Fibroblast of lung (primary cell): ENCODE data around the gene SH3PXD2A. TPM values are rescaled to one million over a fixed set of nuclear protein-coding genes. Genes with fewer than 3 reads are reported as not detected.

Experiments
- DNase-seq, 2 donors: peaks; one replicate each; pipeline versions ENCODE4 v3.0.0 to v3.0.0-alpha.2; 2010; ENCODE audit warnings: low read depth in 2 of 2
- H2AFZ ChIP-seq: 2 replicates; pipeline ENCODE4 v1.5.1; 2012; ENCODE audit warnings: low read length, control low read depth, inconsistent platforms
- H3K27ac ChIP-seq: 2 replicates; pipeline ENCODE4 v1.5.1; 2011; ENCODE audit warnings: low read length, control low read depth; ENCODE audit not compliant: insufficient read depth
- H3K27me3 ChIP-seq: 2 replicates; pipeline ENCODE4 v1.5.1; 2011; ENCODE audit warnings: mild to moderate bottlenecking, low read length; ENCODE audit not compliant: control insufficient read depth, insufficient read depth
- H3K36me3 ChIP-seq: 2 replicates; pipeline ENCODE4 v1.5.1; 2011; ENCODE audit warnings: low read length; ENCODE audit not compliant: control insufficient read depth, insufficient read depth
- H3K4me1 ChIP-seq: 2 replicates; pipeline ENCODE4 v1.5.1; 2011; ENCODE audit warnings: low read length; ENCODE audit not compliant: control insufficient read depth, insufficient read depth; ENCODE audit errors: extremely low read depth
- H3K4me2 ChIP-seq: 2 replicates; pipeline ENCODE4 v1.5.1; 2011; ENCODE audit warnings: low read length, control low read depth; ENCODE audit not compliant: insufficient read depth; ENCODE audit errors: extremely low read depth
- H3K4me3 ChIP-seq, 4 experiments: fragments of 200-600 bp in 1 of 4; sonication (generic) in 1 of 4; replicated peaks in 1 of 4; 2 replicates each; pipeline ENCODE4 v1.5.1; 2011 to 2016; ENCODE audit warnings: low read length in 4 of 4, low read depth in 3 of 4, mild to moderate bottlenecking in 3 of 4, control low read depth in 2 of 4, inconsistent platforms in 1 of 4, mixed read lengths in 1 of 4; ENCODE audit not compliant: insufficient read depth in 1 of 4; ENCODE audit errors: control extremely low read depth in 1 of 4
- H3K79me2 ChIP-seq: 2 replicates; pipeline ENCODE4 v1.5.1; 2012; ENCODE audit warnings: mild to moderate bottlenecking, low read length, inconsistent platforms; ENCODE audit not compliant: control insufficient read depth, insufficient read depth
- H3K9ac ChIP-seq: 2 replicates; pipeline ENCODE4 v1.5.1; 2011; ENCODE audit warnings: mild to moderate bottlenecking, low read length, control low read depth; ENCODE audit not compliant: insufficient read depth
- H3K9me3 ChIP-seq: 2 replicates; pipeline ENCODE4 v1.5.1; 2012; ENCODE audit warnings: low read depth, low read length; ENCODE audit not compliant: control insufficient read depth, insufficient read depth
- H4K20me1 ChIP-seq: 2 replicates; pipeline ENCODE4 v1.5.1; 2011; ENCODE audit warnings: low read length; ENCODE audit not compliant: control insufficient read depth, insufficient read depth; ENCODE audit errors: extremely low read depth
- CTCF ChIP-seq, 2 donors: IDR thresholded peaks in 1 of 2; conservative IDR thresholded peaks in 1 of 2; 1 replicate in 1 of 2; 2 replicates in 1 of 2; pipeline ENCODE4 v1.5.1; 2011 to 2012; ENCODE audit warnings: low read length in 2 of 2, control low read depth in 1 of 2, inconsistent platforms in 1 of 2, low read depth in 1 of 2, mild to moderate bottlenecking in 1 of 2
- EZH2 ChIP-seq: IDR thresholded peaks from 2 replicates; pipeline ENCODE4 v1.5.1; 2012; ENCODE audit warnings: low read length, control low read depth, mild to moderate bottlenecking; ENCODE audit errors: missing control alignments
- polyA plus RNA-seq, 2 donors: library from polyadenylated mRNA; depleted of rRNA in 1 of 2; stranded (reverse) in 1 of 2; unstranded in 1 of 2; fragments of >200 nt; gene quantifications; 2 replicates each; pipeline ENCODE4 v1.2.1, GENCODE V29; 2011 to 2012; ENCODE audit warnings: missing spikeins in 1 of 2
- total RNA-seq: library from RNA; depleted of rRNA; stranded (reverse); fragments of >200 nt; gene quantifications from 2 replicates; pipeline ENCODE4 v1.2.1, GENCODE V29; 2014

The SH3PXD2A gene
- total and polyA plus RNA-seq, 2 donors (not counting 1 experiment from before 2014, with no cell fraction given) = 25.5 to 33.2 TPM

- Histone ChIP-seq H3K27me3 (peaks cover 24% of the 10 kb centered on the region), H3K9me3 (no peaks in the 10 kb centered on the region), H2AFZ (peak overlapping the region; percentile 68), H3K4me2 (peak overlapping the region; percentile 64), H3K4me3 (peak overlapping the region in 1 of 4 experiments; percentile 44), H3K36me3 (no peaks in the 10 kb centered on the region), H3K4me1 (peaks cover 4% of the 10 kb centered on the region), H4K20me1 (no peaks in the 10 kb centered on the region), H3K79me2 (no peaks in the 10 kb centered on the region), H3K9ac (no peak overlapping the region), H3K27ac (no peak overlapping the region)
- TF ChIP-seq EZH2 (peak; percentile 32), CTCF (conservative IDR thresholded peaks at IDR 0.05 in 1 of 2, IDR thresholded peaks at IDR 0.05 in 1 of 2; ENCODE audit: low read depth in 1 of 2, low read length in 2 of 2) (no peak)
- peak; percentile 62 to 64 for DNase-seq
Measured at GRCh38 chr10:103554488-103555324, 300.7 kb downstream of the SH3PXD2A start.

- peaks cover 26% of the 10 kb centered on the region for H3K27me3 ChIP-seq
- H3K9ac ChIP-seq = no peak overlapping the region
- H2AFZ ChIP-seq = no peak overlapping the region
- no peak overlapping the region for H3K27ac ChIP-seq
- no peak overlapping the region for H3K4me2 ChIP-seq
- no peaks in the 10 kb centered on the region for H3K79me2 ChIP-seq
- no peaks in the 10 kb centered on the region for H3K36me3 ChIP-seq
- TF ChIP-seq EZH2 = no peak
- TF ChIP-seq CTCF (conservative IDR thresholded peaks at IDR 0.05 in 1 of 2, IDR thresholded peaks at IDR 0.05 in 1 of 2; ENCODE audit: low read depth in 1 of 2, low read length in 2 of 2) = no peak
- H3K4me3 ChIP-seq = no peak overlapping the region
- no peaks in the 10 kb centered on the region for H3K9me3 ChIP-seq
- DNase-seq = no peak
- peaks cover 4% of the 10 kb centered on the region for H3K4me1 ChIP-seq
- no peaks in the 10 kb centered on the region for H4K20me1 ChIP-seq
Measured at GRCh38 chr10:103553743-103554487, 301.5 kb downstream of the SH3PXD2A start.
